Smooth muscle cell (in vitro differentiated cells): ENCODE results near the gene MTERF1. TPM values are rescaled to one million over a fixed set of nuclear protein-coding genes. Genes with fewer than 3 reads are reported as not detected.
"Not testable (repeated sequence)": the region's sequence is repeated elsewhere in the genome, so short reads cannot be mapped to it uniquely, and the experiment has no call there.

ENCODE experiments used
- DNase-seq: peaks from one replicate; lab custom pipeline; 2025; ENCODE audit not compliant: unreplicated experiment; lab: John Stamatoyannopoulos, UW
- H2AFZ ChIP-seq: fragments of 200-600 bp; sonication (generic); 2 replicates; pipeline ENCODE4 v1.6.0; 2016; ENCODE audit warnings: antibody characterized with exemption, low read depth, mild to moderate bottlenecking
- H3F3A ChIP-seq: fragments of 200-600 bp; sonication (generic); 2 replicates; pipeline ENCODE4 v1.6.0; 2017; ENCODE audit warnings: antibody characterized with exemption, low read depth
- H3K27ac ChIP-seq: fragments of 200-600 bp; sonication (generic); 2 replicates; pipeline ENCODE4 v1.5.1; 2016; ENCODE audit warnings: low read depth, mild to moderate bottlenecking
- H3K27me3 ChIP-seq: fragments of 200-600 bp; sonication (generic); 2 replicates; pipeline ENCODE4 v1.6.1; 2016; ENCODE audit warnings: low read depth, mild to moderate bottlenecking
- H3K36me3 ChIP-seq: fragments of 200-600 bp; sonication (generic); 2 replicates; pipeline ENCODE4 v1.5.1; 2016; ENCODE audit warnings: low read depth
- H3K4me1 ChIP-seq: fragments of 200-600 bp; sonication (generic); 2 replicates; pipeline ENCODE4 v1.5.1; 2016; ENCODE audit warnings: low read depth
- H3K4me2 ChIP-seq: fragments of 200-600 bp; sonication (generic); 2 replicates; pipeline ENCODE4 v1.6.0; 2016; ENCODE audit warnings: mild to moderate bottlenecking
- H3K4me3 ChIP-seq: fragments of 200-600 bp; sonication (generic); 2 replicates; pipeline ENCODE4 v1.5.1; 2016; ENCODE audit warnings: mild to moderate bottlenecking
- H3K79me2 ChIP-seq: fragments of 200-600 bp; sonication (generic); 2 replicates; pipeline ENCODE4 v1.6.0; 2016; ENCODE audit warnings: low read depth, mild to moderate bottlenecking
- H3K9ac ChIP-seq: fragments of 200-600 bp; sonication (generic); 2 replicates; pipeline ENCODE4 v1.6.0; 2016; ENCODE audit warnings: low read depth
- H3K9me3 ChIP-seq: fragments of 200-600 bp; sonication (generic); replicated peaks from 2 replicates; pipeline ENCODE4 v1.5.1; 2016; ENCODE audit warnings: low read depth
- H4K20me1 ChIP-seq: fragments of 200-600 bp; sonication (generic); 2 replicates; pipeline ENCODE4 v1.6.0; 2016; ENCODE audit warnings: low read depth
- CTCF ChIP-seq: fragments of 200-600 bp; sonication (generic); IDR thresholded peaks from 2 replicates; pipeline ENCODE4 v1.5.1; 2017; ENCODE audit warnings: borderline replicate concordance, mild to moderate bottlenecking, antibody characterized with exemption; ENCODE audit not compliant: insufficient read depth, poor library complexity, severe bottlenecking
- WGBS: methylation state at CpG from one replicate; pipeline ENCODE4 v1.1.7; 2016; ENCODE audit warnings: low lambda C conversion rate; 5-methylcytosine and 5-hydroxymethylcytosine counted together
- polyA plus RNA-seq: library from polyadenylated mRNA; unstranded; fragments of >200 nt; fragmentation: Nextera tagmentation; extraction: Ambion mirVana; gene quantifications from 2 replicates; pipeline ENCODE4 v1.2.1, GENCODE V29; 2016
- total RNA-seq: library from RNA; depleted of rRNA; stranded (reverse); fragments of >200 nt; gene quantifications from 2 replicates; pipeline ENCODE4 v1.2.3, GENCODE V29; 2014

The MTERF1 gene
- total and polyA plus RNA-seq, 2 experiments from 2014 or later: 6.1 to 8.9 TPM

GRCh38 chr7:91892821-91893340, 12.4 kb upstream of the MTERF1 start:
- no peak for DNase-seq
- TF ChIP-seq CTCF: no peak
- Histone ChIP-seq H3K27ac (peak overlapping the region; percentile 51), H3K9ac (no peak overlapping the region), H4K20me1 (no peaks in the 10 kb centered on the region), H3K4me1 (peaks cover 48% of the 10 kb centered on the region), H3K36me3 (no peaks in the 10 kb centered on the region), H3F3A (no peaks in the 10 kb centered on the region), H3K9me3 (no peaks in the 10 kb centered on the region), H3K4me3 (no peak overlapping the region), H2AFZ (no peak overlapping the region), H3K27me3 (no peaks in the 10 kb centered on the region), H3K4me2 (no peak overlapping the region), H3K79me2 (no peaks in the 10 kb centered on the region)
- WGBS: 6% methylated on average over 2 of the region's 2 CpGs

- no peak for DNase-seq
- Histone ChIP-seq H3K4me2 (no peak overlapping the region), H4K20me1 (no peaks in the 10 kb centered on the region), H3K36me3 (no peaks in the 10 kb centered on the region), H3F3A (no peaks in the 10 kb centered on the region), H3K27ac (peak overlapping the region; percentile 51), H3K4me1 (peaks cover 48% of the 10 kb centered on the region), H2AFZ (no peak overlapping the region), H3K9me3 (no peaks in the 10 kb centered on the region), H3K9ac (no peak overlapping the region), H3K4me3 (no peak overlapping the region), H3K27me3 (no peaks in the 10 kb centered on the region), H3K79me2 (no peaks in the 10 kb centered on the region)
- no peak for TF ChIP-seq CTCF
- 62% methylated on average over 3 of the region's 3 CpGs for WGBS
Measured at GRCh38 chr7:91892099-91892705, 11.7 kb upstream of the MTERF1 start.

GRCh38 chr7:91888271-91889175, 8.0 kb upstream of the MTERF1 start:
- WGBS: 94% methylated on average over 52 of the region's 60 CpGs
- H3K79me2 ChIP-seq, H4K20me1 ChIP-seq, H3K27ac ChIP-seq, DNase-seq, H3K4me3 ChIP-seq, H2AFZ ChIP-seq, H3K36me3 ChIP-seq, H3F3A ChIP-seq, H3K9ac ChIP-seq, H3K27me3 ChIP-seq, H3K4me2 ChIP-seq, H3K9me3 ChIP-seq: not testable (repeated sequence)
- H3K4me1 ChIP-seq: peaks cover 22% of the 10 kb centered on the region

GRCh38 chr7:91887336-91888213, 7.1 kb upstream of the MTERF1 start:
- DNase-seq: not testable (repeated sequence)

More at GRCh38 chr7:91887336-91888213, 7.1 kb upstream of the MTERF1 start:
- H3K4me2 ChIP-seq, H2AFZ ChIP-seq, H3K27ac ChIP-seq, H3K36me3 ChIP-seq, H3K27me3 ChIP-seq, H4K20me1 ChIP-seq, H3K4me3 ChIP-seq, H3K9ac ChIP-seq, H3F3A ChIP-seq, H3K9me3 ChIP-seq, H3K79me2 ChIP-seq: not testable (repeated sequence)
- 95% methylated on average over 52 of the region's 54 CpGs for WGBS
- peaks cover 14% of the 10 kb centered on the region for H3K4me1 ChIP-seq
